HG03520 (cell line): ENCODE data around the gene NSMCE1.

Experiments
- ATAC-seq: cut with Tn5 transposase; IDR thresholded peaks from one replicate; pipeline ENCODE4 v1.9.1; 2021; ENCODE audit warnings: mild to moderate bottlenecking, moderate library complexity; ENCODE audit not compliant: unreplicated experiment

NSMCE1 gene, protein sequence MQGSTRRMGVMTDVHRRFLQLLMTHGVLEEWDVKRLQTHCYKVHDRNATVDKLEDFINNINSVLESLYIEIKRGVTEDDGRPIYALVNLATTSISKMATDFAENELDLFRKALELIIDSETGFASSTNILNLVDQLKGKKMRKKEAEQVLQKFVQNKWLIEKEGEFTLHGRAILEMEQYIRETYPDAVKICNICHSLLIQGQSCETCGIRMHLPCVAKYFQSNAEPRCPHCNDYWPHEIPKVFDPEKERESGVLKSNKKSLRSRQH

DNA sequence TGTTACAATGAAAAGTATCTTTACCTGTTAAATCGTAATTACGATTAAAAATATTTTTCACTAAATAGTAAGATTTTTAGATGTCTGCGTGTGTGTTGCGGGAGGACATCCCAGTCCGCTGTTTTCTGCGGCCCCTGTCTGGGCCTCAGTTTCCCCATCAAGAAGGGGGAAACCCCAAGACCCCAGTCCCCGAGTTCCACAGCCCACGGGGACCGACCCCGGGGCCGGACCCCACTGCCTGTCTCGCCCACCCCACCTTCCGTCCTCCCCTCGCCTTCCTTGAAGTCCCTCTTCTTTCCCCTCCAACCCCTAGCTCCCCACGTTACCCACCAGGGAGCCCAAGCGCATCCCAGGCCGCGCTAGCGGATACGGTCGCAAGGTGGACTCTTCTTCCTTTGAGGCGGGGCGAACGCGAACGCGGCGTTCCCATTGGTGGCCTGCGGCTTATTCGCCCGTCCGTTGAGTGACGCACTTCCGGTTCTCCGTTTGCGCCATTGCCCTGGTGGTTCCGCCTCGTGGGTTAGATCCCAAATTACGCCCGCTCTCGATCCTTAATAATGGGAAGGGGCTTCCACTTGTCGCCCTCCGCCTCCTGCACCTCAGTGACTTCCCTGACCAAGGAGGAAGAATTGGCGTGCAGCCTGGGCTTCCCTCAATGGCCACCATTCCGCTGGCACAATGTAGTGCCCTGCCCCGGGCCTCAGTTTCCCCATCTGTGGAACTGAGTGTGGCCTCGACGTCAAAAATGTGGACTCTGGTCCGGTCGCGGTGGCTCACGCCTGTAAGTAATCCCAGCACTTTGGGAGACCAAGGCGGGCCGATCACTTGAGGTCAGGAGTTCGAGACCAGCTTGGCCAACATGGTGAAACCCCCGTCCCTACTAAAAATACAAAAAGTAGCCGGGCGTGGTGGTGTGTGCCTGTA, at the start of gene NSMCE1:
Gene NSMCE1 (minus strand): TSS at position 397 of the 924 bp plus-strand sequence. CDS start 11,202 bp downstream, outside the sequence.
- ATAC-seq, result peak; percentile 95

DNA sequence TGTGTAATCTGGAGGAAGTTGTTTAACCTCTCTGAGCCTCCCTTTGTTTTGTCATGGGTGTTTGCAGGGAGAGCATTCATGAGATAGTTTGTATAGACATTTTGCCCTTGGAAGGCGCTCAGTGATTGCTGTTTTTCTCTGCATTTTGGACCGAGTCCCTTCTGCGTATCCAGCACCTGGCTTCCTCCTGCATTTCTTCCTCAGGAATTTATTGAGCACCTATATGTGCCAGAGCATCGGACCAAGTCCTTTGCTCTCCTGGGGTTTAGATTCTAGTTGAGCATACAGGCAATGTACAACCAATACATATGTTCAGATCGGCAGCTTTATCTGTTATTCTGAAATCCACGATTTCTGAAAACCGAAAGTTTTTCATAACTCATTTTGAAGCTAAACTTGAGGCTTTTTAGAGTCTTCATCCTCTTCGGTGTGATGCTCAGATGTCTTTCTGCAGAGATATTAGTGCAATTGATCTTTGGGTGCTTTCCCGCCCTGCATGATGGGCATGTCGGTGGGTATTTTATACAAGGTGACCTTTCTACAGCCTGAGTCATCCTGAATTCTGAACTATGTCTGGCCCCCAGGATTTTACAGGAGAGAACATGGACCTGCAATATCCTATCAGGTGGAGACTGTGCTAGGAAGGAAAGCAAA, 49.3 kb upstream of the NSMCE1 start:
- ATAC-seq, result no peak

DNA sequence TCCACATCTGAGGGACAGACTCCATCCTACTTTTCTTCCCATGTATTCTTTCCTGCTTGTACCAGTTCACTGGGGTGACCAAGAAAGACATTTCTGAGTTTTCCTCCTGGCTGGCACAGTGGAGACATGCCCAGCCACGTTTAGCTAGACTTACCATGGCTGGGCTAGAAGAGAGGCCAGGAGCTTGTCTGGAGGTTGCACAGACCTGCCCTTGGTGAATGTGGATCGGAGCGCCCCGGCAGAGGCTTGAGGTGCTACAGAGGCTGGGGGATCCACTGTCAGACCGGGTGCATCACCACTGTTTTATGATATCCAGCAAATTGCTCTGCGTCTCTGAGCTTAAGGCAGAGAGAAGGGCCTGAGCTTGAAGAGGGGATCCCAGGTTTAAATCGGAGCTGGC, 48.7 kb upstream of the NSMCE1 start:
- no peak for ATAC-seq

DNA sequence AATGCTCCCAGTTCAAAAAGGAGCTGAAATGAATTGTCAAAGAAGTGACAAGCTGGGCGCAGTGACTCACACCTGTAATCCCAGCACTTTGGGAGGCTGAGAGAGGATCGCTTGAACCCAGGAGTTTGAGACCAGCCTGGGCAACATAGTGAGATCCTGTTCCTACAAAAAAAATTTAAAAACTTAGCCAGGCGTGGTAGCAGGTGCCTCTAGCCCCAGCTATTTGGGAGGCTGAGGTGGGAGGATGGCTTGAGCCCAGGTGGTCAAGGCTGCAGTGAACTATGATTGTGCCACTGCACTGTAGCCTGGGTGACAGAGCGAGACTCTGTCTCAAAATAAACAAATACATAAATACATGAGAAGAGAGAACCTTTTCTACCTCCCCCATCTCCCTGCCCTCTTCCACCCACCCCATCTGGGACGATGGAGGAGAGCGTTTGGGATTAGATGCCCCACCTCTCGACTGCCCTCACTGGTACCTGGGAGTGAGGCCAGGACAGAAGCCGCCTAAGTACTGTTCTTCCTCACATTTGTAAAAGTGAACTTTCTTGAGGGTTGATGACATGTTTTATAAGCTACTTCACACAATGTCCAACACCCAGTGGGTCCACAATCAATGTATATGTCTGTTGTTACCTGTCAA, 47.6 kb upstream of the NSMCE1 start:
- ATAC-seq, result no peak

DNA sequence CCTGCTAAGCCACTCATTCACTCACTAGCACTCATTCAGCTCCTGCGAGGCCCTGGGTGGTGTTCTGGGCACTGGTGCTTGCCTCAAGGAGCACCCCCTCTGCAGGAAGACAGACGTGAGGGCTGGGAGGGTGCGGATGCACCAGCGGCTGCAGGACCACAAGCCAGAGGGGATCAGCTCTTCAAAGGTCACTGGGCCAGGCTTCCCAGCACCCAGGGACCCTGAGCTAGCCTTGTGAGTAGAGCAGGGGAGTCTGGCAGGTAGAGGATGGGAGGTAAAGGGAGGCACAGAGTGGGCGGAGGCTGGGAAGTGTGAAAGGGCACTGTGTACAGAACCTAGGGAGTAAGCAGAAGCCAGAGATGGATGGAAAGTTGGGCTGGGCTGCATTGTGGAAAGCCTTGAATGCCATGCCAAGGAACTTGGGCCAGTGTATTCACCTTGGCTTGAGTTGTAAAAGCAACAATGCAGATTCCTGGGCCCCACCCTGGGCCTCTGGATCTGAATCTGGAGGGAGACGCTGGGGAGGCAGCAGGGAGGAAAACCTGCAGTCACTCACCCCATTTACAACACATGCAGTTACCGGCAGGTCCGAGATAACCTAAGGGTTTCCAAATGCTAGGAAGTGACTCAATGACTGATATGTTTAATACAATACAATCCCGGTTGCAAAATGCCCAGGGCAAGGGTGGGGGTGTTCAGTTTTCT, 46.9 kb upstream of the NSMCE1 start:
- ATAC-seq, result no peak

DNA sequence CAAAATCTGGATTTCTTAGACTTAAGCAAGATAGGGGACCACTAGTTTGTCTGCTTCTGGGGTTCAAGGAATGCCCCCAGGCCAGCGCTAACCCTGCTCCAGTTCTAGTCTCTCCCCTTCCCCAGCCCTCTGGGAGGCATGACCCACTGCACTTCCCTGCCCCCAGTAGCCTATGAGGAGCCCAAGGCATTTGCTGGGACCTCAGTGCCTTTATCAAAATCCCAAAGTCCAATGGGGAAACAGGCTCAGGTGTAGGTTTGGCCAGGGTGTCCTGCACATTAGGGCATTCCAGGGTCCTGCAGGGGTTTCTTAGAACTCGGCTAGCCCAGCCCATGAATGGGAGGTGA, 46.4 kb upstream of the NSMCE1 start:
- no peak for ATAC-seq

DNA sequence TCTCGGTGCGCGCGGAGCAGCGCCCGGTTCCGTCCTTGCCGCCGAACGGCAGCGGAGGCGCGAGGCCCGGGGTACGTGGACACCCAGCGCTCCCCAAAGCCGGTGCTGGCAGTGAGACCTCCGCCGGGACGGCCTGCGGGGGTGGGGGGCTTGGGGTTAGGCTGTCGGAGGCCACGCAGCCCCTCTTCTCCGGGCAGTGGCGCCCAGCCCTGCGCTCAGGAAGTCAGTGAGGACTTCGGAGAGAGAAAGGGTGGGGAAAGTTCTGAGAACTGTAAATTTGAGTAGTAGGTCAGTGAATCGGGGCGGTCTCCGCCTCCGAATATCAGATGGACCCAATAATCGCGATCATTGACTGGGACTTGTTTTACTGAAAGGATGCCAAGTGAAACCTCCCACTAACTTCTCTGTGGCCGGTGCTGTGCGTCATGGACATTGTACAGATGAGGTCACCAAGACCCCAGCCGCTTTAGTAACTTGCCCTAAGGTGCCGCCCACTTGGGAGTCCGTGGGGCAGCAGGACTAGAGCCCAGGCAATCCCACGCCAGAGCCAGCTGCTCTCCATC, 45.7 kb upstream of the NSMCE1 start:
- ATAC-seq, result peak; percentile 28

DNA sequence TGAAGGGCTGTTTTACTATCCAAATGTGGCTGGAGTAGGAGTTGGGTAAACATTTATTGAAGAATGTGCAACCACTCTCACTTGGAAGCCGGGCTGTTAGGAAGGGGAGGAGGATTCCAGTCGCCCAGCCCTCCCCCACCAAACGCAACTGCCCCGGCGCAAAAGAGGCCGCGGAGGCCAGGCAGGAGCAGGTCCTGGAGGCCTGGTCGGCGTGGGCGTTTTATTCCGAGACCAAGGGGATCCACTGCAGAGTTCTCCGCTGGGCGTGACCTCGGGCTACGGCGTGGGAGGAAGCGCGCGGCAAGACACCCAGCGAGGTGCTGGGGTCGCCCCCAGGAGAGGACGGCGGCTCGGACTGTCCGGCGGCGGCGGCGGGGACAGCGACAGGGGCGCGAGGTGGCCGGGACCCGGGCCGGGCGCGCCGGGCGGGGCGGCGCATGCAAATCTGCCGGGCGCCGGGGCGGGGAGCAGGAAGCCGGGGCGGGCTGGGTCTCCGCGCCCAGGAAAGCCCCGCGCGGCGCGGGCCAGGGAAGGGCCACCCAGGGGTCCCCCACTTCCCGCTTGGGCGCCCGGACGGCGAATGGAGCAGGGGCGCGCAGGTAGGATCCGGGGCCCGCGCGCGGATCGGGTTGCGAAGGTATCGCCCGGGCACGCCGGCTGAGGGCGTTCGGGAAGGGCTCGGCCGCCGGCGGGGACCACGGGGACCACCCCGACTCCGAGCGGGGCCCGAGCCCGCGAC, 45.0 kb upstream of the NSMCE1 start, which contains the start of gene IL4R:
Gene IL4R (plus strand): TSS at position 553 of the 739 bp plus-strand sequence. CDS start 26,230 bp downstream, outside the sequence.
- ATAC-seq, result peak; percentile 49

DNA sequence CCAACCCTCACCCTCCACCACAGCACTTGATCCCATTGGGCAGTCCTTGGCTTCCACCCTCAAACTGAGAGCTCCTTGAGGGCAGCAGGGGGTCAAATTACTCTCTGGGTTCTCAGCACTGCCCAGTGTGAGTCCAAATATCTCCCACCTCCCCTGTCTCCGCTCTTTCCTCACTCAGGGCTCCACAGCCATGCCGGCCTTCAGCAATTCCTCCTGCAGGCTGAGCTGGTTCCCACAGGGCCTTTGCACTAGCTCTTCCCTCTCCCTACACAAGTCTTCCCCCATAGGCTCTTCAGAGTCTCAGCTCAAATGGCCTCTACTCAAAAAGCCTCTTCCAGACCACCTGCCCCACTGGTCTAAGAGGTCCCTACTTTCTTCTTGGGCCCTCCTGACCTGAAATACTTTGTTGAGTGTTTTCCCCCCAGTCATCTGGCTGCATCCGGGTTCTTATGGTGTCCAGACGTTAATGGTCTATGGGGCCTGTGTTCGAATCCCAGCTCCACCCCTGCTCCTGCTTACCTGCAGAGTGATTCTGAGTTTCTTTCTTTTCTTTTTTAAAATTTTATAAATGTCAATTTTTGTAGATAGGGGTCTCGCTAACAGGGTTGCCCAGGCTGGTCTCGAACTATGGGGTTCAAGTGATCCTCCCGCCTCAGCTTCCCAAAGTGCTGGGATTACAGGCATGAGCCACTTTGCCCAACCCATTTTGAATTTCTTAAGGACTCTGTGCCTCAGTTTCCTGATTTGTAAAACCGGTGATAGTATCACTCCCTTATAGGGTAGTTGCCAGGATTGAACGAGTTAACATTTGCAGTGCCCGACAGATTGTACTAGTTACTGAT, 44.2 kb upstream of the NSMCE1 start:
- no peak for ATAC-seq

DNA sequence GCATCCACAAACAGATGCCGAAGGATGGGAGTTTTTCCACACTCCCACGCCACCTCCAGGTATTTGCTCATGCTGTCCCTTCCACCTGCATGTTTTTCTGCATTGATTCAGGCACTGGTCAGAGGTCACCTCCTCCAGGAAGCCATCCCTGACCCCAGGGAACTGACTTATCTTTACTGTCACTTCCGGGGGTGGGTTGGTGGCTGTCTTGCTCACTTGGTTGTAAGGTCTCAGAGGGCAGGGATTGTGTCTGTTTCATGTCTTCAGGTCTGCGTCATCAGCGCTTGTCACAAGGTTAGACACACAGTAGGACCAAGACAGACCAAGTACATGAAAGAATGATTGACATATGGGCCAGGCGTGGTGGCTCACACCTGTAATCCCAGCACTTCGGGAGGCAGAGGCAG, 43.3 kb upstream of the NSMCE1 start:
- no peak for ATAC-seq

DNA sequence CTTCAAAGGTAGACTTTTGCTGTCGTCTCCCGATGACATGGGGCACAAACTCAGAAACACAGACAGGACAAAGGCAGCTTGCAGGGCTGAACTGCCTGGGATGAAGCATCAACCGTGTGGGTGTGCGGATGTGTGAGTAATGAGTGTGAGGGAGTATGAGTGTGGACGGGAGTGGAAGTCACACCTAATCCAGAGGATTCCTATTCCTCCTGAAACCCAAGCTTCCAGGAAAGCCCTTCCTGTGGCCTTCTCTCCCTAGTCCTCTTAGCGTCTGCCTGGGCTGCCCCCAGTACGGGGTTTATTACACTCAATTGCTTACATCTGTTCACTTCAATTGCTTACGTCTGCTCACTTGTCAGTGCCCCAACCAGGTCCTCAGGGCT, 42.9 kb upstream of the NSMCE1 start:
- no peak for ATAC-seq

DNA sequence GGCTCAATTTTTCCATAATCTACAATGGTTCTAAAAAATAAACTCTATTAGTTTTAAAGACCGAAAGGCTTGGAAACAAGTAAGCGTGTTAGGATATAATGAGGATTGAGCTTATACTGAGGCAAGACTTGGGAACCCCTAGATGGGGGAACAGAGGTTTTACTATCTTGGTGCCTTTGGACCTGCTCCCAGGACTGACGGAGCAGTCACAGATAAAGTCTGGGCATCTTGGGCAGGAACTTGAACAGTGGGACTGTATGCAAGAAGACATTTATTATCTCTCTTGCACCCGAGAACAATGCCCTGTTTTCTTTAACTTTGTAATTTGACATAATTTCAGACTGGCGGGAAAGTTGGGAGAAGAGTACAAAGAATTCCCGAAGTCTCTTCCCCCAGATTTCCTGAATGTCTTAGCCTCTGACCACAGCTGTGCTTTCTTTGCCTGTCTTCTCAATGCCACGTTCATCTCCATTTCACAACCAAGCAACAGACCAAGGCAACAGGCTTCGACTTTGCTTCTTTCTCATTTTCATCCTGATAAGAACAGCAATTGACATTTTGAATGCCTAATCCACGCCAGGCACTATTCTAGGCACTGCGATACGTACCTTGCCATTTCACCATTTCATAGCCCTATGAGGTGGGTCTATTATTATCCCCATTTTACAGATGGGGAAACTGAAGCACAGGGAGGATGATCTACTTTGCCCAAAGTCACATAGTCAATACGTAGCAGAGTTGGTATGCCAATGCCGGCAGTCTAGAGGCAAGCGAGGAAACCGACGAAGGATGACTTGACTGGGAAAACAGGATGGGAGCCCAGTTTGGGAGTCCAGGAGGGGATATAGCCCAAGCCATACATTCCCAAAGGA, 42.2 kb upstream of the NSMCE1 start:
- ATAC-seq, result no peak

DNA sequence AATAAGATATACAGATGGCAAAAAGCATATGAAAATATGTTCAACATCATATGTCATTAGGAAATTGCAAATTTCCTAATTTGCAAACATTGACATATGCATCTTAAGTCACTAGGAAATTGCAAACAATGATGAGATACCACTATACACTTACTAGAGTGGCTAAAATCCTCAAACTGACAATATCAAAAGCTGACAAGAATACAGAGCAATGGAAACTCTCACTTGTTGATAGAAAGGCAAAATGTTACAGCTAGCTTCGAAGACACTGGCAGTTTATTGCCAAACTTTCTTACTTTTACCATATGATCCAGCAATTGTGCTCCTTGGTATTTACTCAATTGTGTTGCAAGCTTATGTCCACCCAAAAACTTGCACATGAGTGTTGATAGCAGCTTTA, 40.2 kb upstream of the NSMCE1 start:
- ATAC-seq, result no peak

DNA sequence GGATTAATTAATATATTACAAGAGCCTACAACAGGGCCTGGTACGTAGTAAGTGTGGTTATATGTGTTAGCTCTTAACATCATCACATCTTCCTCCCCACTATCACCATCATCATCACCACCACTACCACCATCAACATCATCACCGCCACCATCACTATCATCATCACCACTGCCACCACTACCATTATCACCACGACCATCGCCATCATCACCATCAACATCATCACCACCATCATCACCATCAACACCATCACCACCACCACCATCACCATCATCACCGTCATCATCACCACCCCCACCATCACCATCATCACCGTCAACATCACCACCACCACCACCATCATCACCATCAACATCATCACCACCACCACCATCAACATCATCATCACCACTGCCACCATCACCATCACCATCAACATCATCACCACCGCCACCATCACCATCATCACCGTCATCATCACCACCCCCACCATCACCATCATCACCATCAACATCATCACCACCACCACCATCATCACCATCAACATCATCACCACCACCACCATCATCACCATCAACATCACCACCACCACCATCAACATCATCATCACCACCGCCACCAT, 37.4 kb upstream of the NSMCE1 start:
- ATAC-seq, result no peak

DNA sequence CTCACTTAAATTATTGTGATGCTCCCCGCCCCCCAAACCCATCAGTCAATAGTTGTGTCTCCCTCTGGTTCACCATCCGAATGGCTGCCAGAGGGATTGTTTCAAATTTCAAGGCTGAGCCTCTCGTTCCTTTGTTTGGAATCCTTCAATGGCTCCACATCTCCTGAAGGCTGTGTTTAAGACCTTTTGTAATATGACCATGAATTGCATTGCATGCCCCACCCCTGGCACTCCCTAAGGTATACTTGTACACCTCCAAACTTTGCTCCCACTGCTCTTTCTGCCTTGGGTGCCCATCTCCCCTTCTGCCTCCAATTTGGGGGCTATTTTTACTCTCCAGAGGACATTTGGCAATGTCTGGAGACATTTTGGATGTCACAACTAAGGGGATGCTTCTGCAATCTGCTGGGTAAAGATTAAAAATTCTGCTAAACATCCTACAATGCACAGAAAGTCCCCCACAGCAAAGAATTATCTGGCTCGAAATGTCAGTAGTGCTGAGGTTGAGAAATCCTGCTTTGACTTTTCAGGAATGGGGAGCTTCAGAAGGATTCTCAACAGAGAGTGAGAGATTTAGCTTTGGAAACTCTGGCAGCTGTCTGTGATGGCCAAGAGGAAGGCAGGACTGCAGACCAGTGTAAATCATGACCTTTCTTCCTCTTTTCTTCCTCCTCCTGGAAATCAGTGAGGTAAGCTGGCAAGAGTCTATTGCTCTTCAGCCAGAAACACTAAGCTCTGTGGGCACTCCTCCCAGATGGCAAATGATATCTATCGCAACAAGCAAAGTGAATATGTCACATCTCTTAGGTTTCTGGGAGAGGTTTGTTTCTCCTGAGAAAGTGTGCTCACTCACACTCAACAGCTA, 36.5 kb upstream of the NSMCE1 start:
- no peak for ATAC-seq

DNA sequence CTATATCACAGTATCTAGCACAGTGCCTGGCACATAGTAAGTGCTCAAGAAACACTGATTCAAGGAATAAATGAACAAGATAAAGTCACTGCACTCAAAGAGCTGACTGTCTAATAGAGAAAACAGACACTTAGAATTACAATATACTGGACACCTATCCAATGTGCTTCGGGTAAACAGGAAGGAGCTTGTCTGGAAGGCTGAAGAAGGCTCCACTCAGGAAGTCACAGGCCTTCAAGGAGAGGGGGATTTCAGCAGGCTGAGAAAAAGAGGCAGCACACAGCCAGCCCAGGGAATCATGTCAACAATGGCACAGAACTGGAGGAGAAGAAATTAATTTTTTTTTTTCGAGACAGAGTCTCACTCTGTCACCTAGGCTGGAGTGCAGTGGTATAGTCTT, 35.5 kb upstream of the NSMCE1 start:
- ATAC-seq, result no peak
